Stimulated activated naive CD8-positive, alpha-beta T cell treated with anti-CD3 and anti-CD28 coated beads, Interleukin-15, amount 100 ng/mL, for 72 hours (primary cell): ENCODE measurements around the gene MFAP3.

Experiments
- ATAC-seq: fragments of 150-1000 bp; cut with Tn5 transposase; 2 replicates; pipeline ENCODE4 v1.10.0; 2021; ENCODE audit warnings: mild to moderate bottlenecking, moderate library complexity
- DNase-seq, 2 donors: peaks; one replicate each; pipeline ENCODE4 v3.0.0; 2021 to 2022
- H3K27ac Mint-ChIP-seq, 2 donors: one replicate each; pipeline ENCODE4 v1.8.0; 2022; ENCODE audit warnings: mild to moderate bottlenecking in 2 of 2, mixed read lengths in 2 of 2, moderate library complexity in 2 of 2
- H3K27me3 Mint-ChIP-seq: one replicate; pipeline ENCODE4 v1.8.0; 2022; ENCODE audit warnings: mixed read lengths
- H3K4me1 Mint-ChIP-seq: one replicate; pipeline ENCODE4 v1.8.0; 2022; ENCODE audit warnings: mild to moderate bottlenecking, mixed read lengths
- H3K4me3 Mint-ChIP-seq, 2 donors: one replicate each; pipeline ENCODE4 v1.8.0; 2022; ENCODE audit warnings: mild to moderate bottlenecking in 2 of 2, mixed read lengths in 2 of 2, moderate library complexity in 1 of 2
- H3K9me3 Mint-ChIP-seq, 2 donors: one replicate each; pipeline ENCODE4 v1.8.0; 2022; ENCODE audit warnings: mixed read lengths in 2 of 2

The MFAP3 gene

GRCh38 chr5:154097031-154097430 is 58.3 kb downstream of the MFAP3 start:
- Mint-ChIP-seq H3K27ac (no peak overlapping the region), H3K9me3 (no peaks in the 10 kb centered on the region), H3K27me3 (peaks cover 22% of the 10 kb centered on the region), H3K4me1 (no peaks in the 10 kb centered on the region), H3K4me3 (no peak overlapping the region)
- DNase-seq: no peak
- no peak for ATAC-seq

GRCh38 chr5:154098465-154098864 is 59.7 kb downstream of the MFAP3 start:
- Mint-ChIP-seq H3K4me1 (no peaks in the 10 kb centered on the region), H3K27me3 (peaks cover 22% of the 10 kb centered on the region), H3K27ac (no peak overlapping the region), H3K4me3 (no peak overlapping the region), H3K9me3 (no peaks in the 10 kb centered on the region)
- no peak for ATAC-seq
- no peak for DNase-seq

- no peaks in the 10 kb centered on the region for H3K4me1 Mint-ChIP-seq
- no peak overlapping the region for H3K4me3 Mint-ChIP-seq
- ATAC-seq (no peak), DNase-seq (no peak)
- H3K27ac Mint-ChIP-seq: no peak overlapping the region
- H3K27me3 Mint-ChIP-seq: no peaks in the 10 kb centered on the region
- no peaks in the 10 kb centered on the region for H3K9me3 Mint-ChIP-seq
These were observed 62.4 kb downstream of the MFAP3 start for GRCh38 chr5:154101184-154101583.

- Mint-ChIP-seq H3K9me3 (no peaks in the 10 kb centered on the region), H3K4me3 (no peak overlapping the region), H3K4me1 (no peaks in the 10 kb centered on the region), H3K27me3 (no peaks in the 10 kb centered on the region), H3K27ac (peak overlapping the region in 1 of 2 donors; percentile 6)
- ATAC-seq (no peak), DNase-seq (no peak)
These were observed 64.5 kb downstream of the MFAP3 start for GRCh38 chr5:154103233-154103632.
